ENCODE results near the gene CDC37L1.

- TF ChIP-seq CTCF (IDR thresholded peaks at IDR 0.05) (no peak), POLR2A (IDR thresholded peaks at IDR 0.05) (no peak)
These were observed 36.8 kb downstream of the CDC37L1 start for GRCh38 chr9:4716163-4716562.

Measured in tibial nerve (tissue), 3 donors.